HG03039 (cell line): ENCODE results near the gene ZFYVE28.

Experiments
- ATAC-seq: cut with Tn5 transposase; IDR thresholded peaks from one replicate; pipeline ENCODE4 v1.9.1; 2021; ENCODE audit warnings: mild to moderate bottlenecking, moderate library complexity; ENCODE audit not compliant: unreplicated experiment

The ZFYVE28 gene

GRCh38 chr4:2412534-2412884, 5.9 kb downstream of the ZFYVE28 start:
- no peak for ATAC-seq

GRCh38 chr4:2411786-2412510, 6.5 kb downstream of the ZFYVE28 start:
- no peak for ATAC-seq

DNA sequence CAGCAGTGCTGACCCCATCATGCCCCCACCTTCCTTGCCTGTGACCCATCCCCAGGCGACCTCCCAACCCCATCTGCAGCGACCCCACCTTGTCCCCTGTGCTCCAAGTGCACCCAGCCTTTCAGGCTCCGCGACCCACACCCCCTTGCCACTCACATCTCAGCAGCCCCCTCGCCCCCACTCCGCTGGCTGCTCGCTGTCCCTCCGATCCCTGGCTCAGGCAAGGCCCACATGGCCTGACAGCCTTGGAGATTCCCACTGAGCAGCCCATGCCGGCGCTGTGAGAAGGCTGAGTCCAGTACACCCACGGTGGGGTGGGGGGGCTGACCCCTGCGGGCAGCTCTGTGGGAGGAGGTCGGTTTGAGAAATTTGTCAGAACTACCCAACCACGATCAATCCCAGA, 9.1 kb downstream of the ZFYVE28 start:
- ATAC-seq = no peak

DNA sequence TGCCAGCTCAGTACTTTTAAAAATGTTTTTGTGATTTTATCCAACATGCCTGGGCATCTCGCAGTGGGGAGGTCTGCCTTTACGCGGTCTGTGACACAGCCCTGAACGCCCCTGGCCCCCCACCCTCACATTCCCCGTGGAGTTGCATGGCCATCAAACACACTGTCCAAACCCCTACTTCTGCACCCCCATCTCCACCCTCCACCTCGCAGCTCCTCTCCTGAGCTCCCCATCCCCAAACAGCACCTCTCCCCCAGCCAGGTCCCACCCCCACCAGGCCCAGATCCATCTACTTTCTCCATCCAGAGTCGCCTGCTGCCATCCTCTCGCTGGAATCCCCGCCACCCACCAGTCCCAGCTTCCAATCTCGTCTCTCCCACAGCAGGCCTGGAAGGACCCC, 9.5 kb downstream of the ZFYVE28 start:
- ATAC-seq = no peak

GRCh38 chr4:2408401-2408958, 10.0 kb downstream of the ZFYVE28 start:
- no peak for ATAC-seq

GRCh38 chr4:2407991-2408342, 10.5 kb downstream of the ZFYVE28 start:
- ATAC-seq = no peak

- no peak for ATAC-seq
Measured at GRCh38 chr4:2406920-2407319, 11.5 kb downstream of the ZFYVE28 start.

GRCh38 chr4:2406406-2406805, 12.0 kb downstream of the ZFYVE28 start:
- ATAC-seq = no peak

DNA sequence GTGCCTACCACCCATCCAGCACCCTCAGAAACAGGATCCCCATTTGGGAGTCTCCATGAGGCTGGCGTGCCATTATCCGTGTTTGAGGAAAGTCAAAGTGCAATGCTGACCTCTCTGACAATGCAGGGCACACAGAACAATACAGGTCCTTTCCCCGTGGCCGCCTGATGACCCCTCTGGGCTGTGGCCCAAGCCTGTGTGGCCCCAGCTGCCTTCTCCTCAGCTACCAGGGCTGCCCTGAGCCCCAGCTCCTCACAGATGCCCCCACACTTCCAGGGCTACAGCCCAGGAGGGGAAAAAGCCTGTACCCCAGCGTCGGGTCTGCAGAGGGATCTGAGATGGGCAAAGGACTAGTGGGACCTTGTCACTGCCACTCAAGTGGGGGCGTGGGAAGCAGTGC, 15.5 kb downstream of the ZFYVE28 start:
- no peak for ATAC-seq

GRCh38 chr4:2402048-2402842, 16.2 kb downstream of the ZFYVE28 start:
- no peak for ATAC-seq

DNA sequence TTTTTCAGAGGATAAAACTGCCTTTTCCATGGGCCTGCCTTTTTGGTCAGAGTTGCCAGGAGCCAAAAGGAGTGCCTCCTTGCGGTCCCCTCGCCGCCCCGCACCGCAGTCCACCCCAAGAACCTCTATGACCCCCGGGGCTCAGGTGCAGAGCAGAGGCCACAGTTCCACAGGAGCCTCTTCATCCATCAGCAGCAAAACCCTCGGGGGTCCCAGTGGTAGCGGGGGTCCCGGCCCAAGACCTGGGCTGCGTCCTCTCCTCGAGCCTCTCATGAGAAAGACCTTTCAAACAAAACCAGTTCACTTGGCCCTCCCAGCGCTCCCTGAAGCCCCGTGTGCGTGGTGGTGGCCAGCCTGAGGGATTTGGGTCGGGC, 16.8 kb downstream of the ZFYVE28 start:
- no peak for ATAC-seq

DNA sequence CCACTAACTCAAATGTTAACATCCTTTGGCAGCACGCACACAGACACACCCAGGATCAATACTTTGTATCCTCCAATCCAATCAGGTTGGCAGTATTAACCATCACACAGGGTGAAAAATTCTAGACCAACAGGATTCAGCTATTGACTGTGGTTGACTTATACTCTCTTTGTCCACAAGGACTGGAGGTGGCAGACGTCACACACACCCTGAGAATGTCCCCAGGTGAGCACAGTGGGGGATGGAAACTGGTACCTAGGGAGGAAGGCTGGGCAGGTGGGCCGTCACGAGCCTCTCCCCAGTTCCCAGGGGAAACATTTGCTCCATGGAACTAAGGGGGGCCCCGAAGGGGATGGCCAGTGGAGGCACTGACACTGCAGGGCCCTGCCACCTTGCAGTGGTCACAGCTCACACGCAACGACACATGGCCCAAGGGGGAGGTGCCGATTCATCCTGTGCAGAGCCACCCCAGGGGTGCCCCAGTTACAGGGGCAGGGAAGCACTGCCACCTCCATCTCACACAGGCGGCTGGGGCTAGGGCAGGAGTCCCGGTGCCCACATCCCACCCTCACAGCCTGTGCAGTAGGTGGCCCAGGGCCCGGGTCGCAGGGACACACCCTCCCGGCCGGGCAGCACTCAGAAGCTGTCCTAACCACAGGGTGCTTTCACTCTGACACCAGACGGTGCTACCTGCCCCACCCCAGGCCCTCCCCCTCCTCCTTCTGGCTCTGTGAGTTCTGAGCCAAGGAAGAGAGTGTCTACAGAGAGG, 17.4 kb downstream of the ZFYVE28 start:
- ATAC-seq = no peak

DNA sequence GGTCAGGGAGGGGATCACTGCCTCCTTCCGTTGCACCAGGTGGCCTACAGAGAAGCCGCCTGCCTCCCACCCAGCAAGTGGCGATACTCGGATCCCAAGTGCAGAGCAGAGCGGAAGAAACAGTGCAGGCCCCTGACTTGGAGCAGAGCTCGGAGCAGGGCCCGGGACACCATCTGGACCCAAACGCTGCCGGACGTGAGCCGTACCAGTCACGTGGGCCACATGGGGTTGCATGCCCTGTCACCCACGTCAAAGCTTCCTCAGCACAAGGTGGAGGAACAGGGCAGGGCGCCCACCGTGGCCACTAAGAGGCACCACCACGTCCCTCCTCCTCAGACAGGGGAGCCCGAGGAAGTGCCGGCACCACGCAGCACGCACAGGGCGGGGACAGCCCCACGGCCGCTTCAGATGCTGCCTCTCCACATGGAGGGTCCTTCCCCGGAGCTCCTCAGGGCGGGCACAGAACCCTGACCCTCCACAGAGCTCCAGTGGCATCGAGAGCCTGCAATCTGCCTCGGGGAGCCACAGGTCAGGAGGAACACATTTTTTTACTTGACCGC, 18.7 kb downstream of the ZFYVE28 start:
- no peak for ATAC-seq

- no peak for ATAC-seq
Measured at GRCh38 chr4:2399216-2399615, 19.2 kb downstream of the ZFYVE28 start.

DNA sequence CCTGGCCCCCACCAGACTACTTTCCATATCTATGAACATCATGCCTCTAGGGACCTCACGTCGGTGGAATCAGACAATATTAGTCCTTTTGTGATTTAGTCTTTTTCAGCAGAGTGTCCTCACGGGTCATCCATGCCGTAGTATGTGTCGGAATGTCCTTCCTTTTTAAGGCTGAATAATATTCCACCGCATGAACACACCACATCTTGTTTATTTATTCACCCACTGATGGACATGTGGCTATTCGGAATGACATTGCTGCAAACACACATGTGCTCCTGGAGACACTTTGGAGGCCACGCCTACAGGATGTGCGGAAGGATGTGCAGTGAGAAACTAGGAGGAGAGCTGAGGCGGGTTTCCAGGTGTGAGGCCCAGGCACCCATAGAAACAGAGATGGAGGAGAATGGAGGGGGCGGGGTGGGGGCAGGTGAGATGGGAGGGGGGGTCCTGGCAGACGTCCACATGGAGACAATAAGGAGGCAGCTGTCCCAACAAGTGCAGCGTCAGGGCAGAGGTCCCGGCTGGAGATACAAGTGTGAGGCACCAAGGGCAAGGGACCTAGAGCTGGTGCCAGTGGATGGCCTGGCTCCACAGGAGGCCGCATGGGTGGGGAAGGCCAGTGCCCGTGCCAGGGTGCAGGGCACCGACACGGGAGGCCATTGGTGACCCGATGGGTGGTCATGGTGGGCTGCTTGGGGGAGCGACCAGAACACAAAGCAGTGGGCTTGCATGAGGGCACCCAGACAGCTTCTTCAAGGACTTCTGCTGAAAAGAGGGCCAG, 20.7 kb downstream of the ZFYVE28 start:
- no peak for ATAC-seq

GRCh38 chr4:2396781-2397368, 21.6 kb downstream of the ZFYVE28 start:
- ATAC-seq = no peak

GRCh38 chr4:2395584-2395983, 22.9 kb downstream of the ZFYVE28 start:
- ATAC-seq = no peak

DNA sequence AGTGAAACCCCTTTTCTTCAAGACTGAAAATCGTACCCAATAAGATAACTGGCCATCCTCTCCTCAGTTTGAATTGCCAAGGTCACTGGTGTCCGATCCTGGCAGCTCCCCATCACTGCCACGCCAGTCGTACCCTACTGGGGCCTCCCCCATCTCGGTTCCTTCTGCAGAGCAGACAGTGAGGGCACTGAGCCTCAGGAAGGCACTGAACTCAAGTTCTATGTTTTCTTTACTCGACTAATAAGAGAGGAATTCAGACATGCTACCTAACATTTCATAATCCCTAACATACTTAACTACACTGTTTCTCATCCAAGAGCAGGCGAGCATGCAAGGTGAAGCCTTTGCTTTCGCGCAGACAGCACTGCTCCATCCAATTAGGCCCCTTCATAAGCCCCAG, 23.4 kb downstream of the ZFYVE28 start:
- ATAC-seq = no peak

GRCh38 chr4:2394528-2394927, 23.9 kb downstream of the ZFYVE28 start:
- ATAC-seq = no peak
